Measurements from ENCODE around the gene RINL.
A peak's percentile ranks its signal among the peaks of the same experiment; 100 is the strongest.
"Not testable (repeated sequence)": the region's sequence is repeated elsewhere in the genome, so short reads cannot be mapped to it uniquely, and the experiment has no call there.

RINL gene

GRCh38 chr19:38869160-38869835 lies 8.8 kb downstream of the RINL start:
- no peak for TF ChIP-seq CTCF (IDR thresholded peaks at IDR 0.05)
- no peak for TF ChIP-seq ZFX (IDR thresholded peaks at IDR 0.05; ENCODE audit: borderline replicate concordance)
- H3K27ac ChIP-seq = peak overlapping the region; percentile 48

- no peak overlapping the region for H3K27ac ChIP-seq
- TF ChIP-seq ZFX (IDR thresholded peaks at IDR 0.05; ENCODE audit: borderline replicate concordance) (no peak), CTCF (IDR thresholded peaks at IDR 0.05) (no peak)
Observed at GRCh38 chr19:38868551-38868950, 9.5 kb downstream of the RINL start.

- TF ChIP-seq CTCF (IDR thresholded peaks at IDR 0.05) (no peak), ZFX (IDR thresholded peaks at IDR 0.05; ENCODE audit: borderline replicate concordance) (no peak)
- no peak overlapping the region for H3K27ac ChIP-seq
Observed at GRCh38 chr19:38867171-38867780, 10.8 kb downstream of the RINL start.

- peak overlapping the region; percentile 55 for H3K27ac ChIP-seq
Observed at GRCh38 chr19:38862321-38863059, 15.6 kb downstream of the RINL start.

GRCh38 chr19:38861368-38861767 lies 16.7 kb downstream of the RINL start:
- no peak overlapping the region for H3K27ac ChIP-seq

More at GRCh38 chr19:38862321-38863059, 15.6 kb downstream of the RINL start:
- TF ChIP-seq ZFX (IDR thresholded peaks at IDR 0.05; ENCODE audit: borderline replicate concordance) (no peak), CTCF (IDR thresholded peaks at IDR 0.05) (no peak)

GRCh38 chr19:38859631-38860204 lies 18.4 kb downstream of the RINL start:
- H3K27ac ChIP-seq = not testable (repeated sequence)

More at GRCh38 chr19:38861368-38861767, 16.7 kb downstream of the RINL start:
- no peak for TF ChIP-seq ZFX (IDR thresholded peaks at IDR 0.05; ENCODE audit: borderline replicate concordance)
- no peak for TF ChIP-seq CTCF (IDR thresholded peaks at IDR 0.05)

GRCh38 chr19:38856813-38857212 lies 21.3 kb downstream of the RINL start:
- H3K27ac ChIP-seq = no peak overlapping the region
- no peak for TF ChIP-seq CTCF (IDR thresholded peaks at IDR 0.05)
- TF ChIP-seq ZFX (IDR thresholded peaks at IDR 0.05; ENCODE audit: borderline replicate concordance) = no peak

GRCh38 chr19:38855751-38856150 lies 22.3 kb downstream of the RINL start:
- H3K27ac ChIP-seq = not testable (repeated sequence)

GRCh38 chr19:38854961-38855360 lies 23.1 kb downstream of the RINL start:
- H3K27ac ChIP-seq = not testable (repeated sequence)

Data from 22Rv1 (cell line).